Liver (tissue), 9 donors: ENCODE data around the gene PMM1. TPM values are rescaled to one million over a fixed set of nuclear protein-coding genes. Genes with fewer than 3 reads are reported as not detected.

Source experiments
- DNase-seq: peaks from one replicate; pipeline ENCODE4 v3.0.0-alpha.2; 2017; ENCODE audit warnings: low spot score
- H3K27ac ChIP-seq, 2 donors: one replicate each; pipeline ENCODE4 v1.7.0; 2013; ENCODE audit warnings: inconsistent platforms in 2 of 2, low read length in 2 of 2, control low read depth in 1 of 2, low read depth in 1 of 2, mild to moderate bottlenecking in 1 of 2
- H3K27me3 ChIP-seq, 4 donors: one replicate each; pipeline versions ENCODE4 v1.6.1 to v1.7.0; 2013; ENCODE audit warnings: low read length in 3 of 4, inconsistent platforms in 1 of 4, mild to moderate bottlenecking in 1 of 4, moderate library complexity in 1 of 4; ENCODE audit not compliant: control insufficient read depth in 4 of 4, insufficient read depth in 4 of 4
- H3K36me3 ChIP-seq, 4 donors: one replicate each; pipeline versions ENCODE4 v1.6.1 to v1.7.0; 2013; ENCODE audit warnings: low read length in 3 of 4, mild to moderate bottlenecking in 3 of 4, low read depth in 1 of 4, moderate library complexity in 1 of 4; ENCODE audit not compliant: control insufficient read depth in 4 of 4, insufficient read depth in 3 of 4
- H3K4me1 ChIP-seq, 4 donors: one replicate each; pipeline versions ENCODE4 v1.6.1 to v1.7.0; 2013; ENCODE audit warnings: low read length in 3 of 4, mild to moderate bottlenecking in 3 of 4, moderate library complexity in 1 of 4; ENCODE audit not compliant: control insufficient read depth in 4 of 4, insufficient read depth in 4 of 4
- H3K4me3 ChIP-seq, 3 donors: one replicate each; pipeline versions ENCODE4 v1.6.1 to v1.7.0; 2013; ENCODE audit warnings: low read length in 3 of 3, control low read depth in 1 of 3, low read depth in 1 of 3, mild to moderate bottlenecking in 1 of 3
- H3K9ac ChIP-seq, 2 donors: one replicate each; pipeline ENCODE4 v1.7.0; 2013; ENCODE audit warnings: low read length in 2 of 2, mild to moderate bottlenecking in 2 of 2, moderate library complexity in 2 of 2, control low read depth in 1 of 2, low read depth in 1 of 2
- H3K9me3 ChIP-seq, 4 donors: one replicate each; pipeline versions ENCODE4 v1.6.1 to v1.7.0; 2013; ENCODE audit warnings: low read length in 3 of 4; ENCODE audit not compliant: control insufficient read depth in 4 of 4
- CTCF ChIP-seq: fragments of 150-350 bp; IDR thresholded peaks from 2 replicates; pipeline ENCODE4 v1.5.1; 2017; ENCODE audit warnings: improper control_type of control experiment, low read depth, low read length; ENCODE audit not compliant: missing input control
- EGR1 ChIP-seq, 2 donors: IDR thresholded peaks; 2 replicates each; pipeline ENCODE4 v1.6.1; 2016 to 2018; ENCODE audit warnings: antibody characterized with exemption in 2 of 2, low read depth in 2 of 2
- FOXA2 ChIP-seq: IDR thresholded peaks from 2 replicates; pipeline ENCODE4 v1.6.1; 2016; ENCODE audit warnings: antibody characterized with exemption
- GABPA ChIP-seq, 2 donors: IDR thresholded peaks in 1 of 2; conservative IDR thresholded peaks in 1 of 2; 2 replicates each; pipeline ENCODE4 v1.6.1; 2016; ENCODE audit warnings: antibody characterized with exemption in 2 of 2, mild to moderate bottlenecking in 1 of 2, moderate library complexity in 1 of 2
- HNF4A ChIP-seq, 2 donors: conservative IDR thresholded peaks; 2 replicates each; pipeline ENCODE4 v1.6.1; 2016; ENCODE audit warnings: antibody characterized with exemption in 2 of 2, mild to moderate bottlenecking in 2 of 2
- MAX ChIP-seq: IDR thresholded peaks from 2 replicates; pipeline ENCODE4 v1.6.1; 2016; ENCODE audit warnings: antibody characterized with exemption
- RAD21 ChIP-seq, 2 donors: IDR thresholded peaks; 2 replicates each; pipeline ENCODE4 v1.6.1; 2016; ENCODE audit warnings: antibody characterized with exemption in 2 of 2, mild to moderate bottlenecking in 2 of 2
- REST ChIP-seq: IDR thresholded peaks from 2 replicates; pipeline ENCODE4 v1.6.1; 2016; ENCODE audit warnings: antibody characterized with exemption, mild to moderate bottlenecking
- RXRA ChIP-seq, 2 donors: IDR thresholded peaks; 2 replicates each; pipeline ENCODE4 v1.6.1; 2017 to 2018; ENCODE audit warnings: antibody characterized with exemption in 2 of 2, mild to moderate bottlenecking in 1 of 2
- SP1 ChIP-seq: IDR thresholded peaks from 2 replicates; pipeline ENCODE4 v1.6.1; 2018; ENCODE audit warnings: antibody characterized with exemption, mild to moderate bottlenecking
- TAF1 ChIP-seq: conservative IDR thresholded peaks from 2 replicates; pipeline ENCODE4 v1.6.1; 2016; ENCODE audit warnings: antibody characterized with exemption, mild to moderate bottlenecking
- YY1 ChIP-seq: IDR thresholded peaks from 2 replicates; pipeline ENCODE4 v1.6.1; 2016; ENCODE audit warnings: antibody characterized with exemption, mild to moderate bottlenecking
- ZBTB33 ChIP-seq: IDR thresholded peaks from 2 replicates; pipeline ENCODE4 v1.6.1; 2016; ENCODE audit warnings: antibody characterized with exemption
- WGBS: extraction: QIAGEN DNeasy Blood & Tissue Kit; methylation state at CpG from one replicate; pipeline ENCODE4 v1.1.7; 2013; 5-methylcytosine and 5-hydroxymethylcytosine counted together
- polyA plus RNA-seq, 2 donors: library from polyadenylated mRNA; stranded (reverse) in 1 of 2; unstranded in 1 of 2; fragments of 200-250 nt in 1 of 2; fragments of >200 nt in 1 of 2; fragmentation: Nextera tagmentation in 1 of 2; extraction: Ambion mirVana in 1 of 2; gene quantifications; one replicate each; pipeline versions ENCODE4 v1.2.1 to v1.2.3, GENCODE V29; 2013 to 2015
- total RNA-seq, 2 donors: library from RNA; depleted of rRNA; stranded (reverse); fragments of >200 nt; gene quantifications; one replicate each; pipeline ENCODE4 v1.2.3, GENCODE V29; 2014
- donor health status: healthy.
- donor health status: healthy.
- donor health status: healthy.
- donor health status: healthy.
- donor health status: healthy.

The PMM1 gene
- total and polyA plus RNA-seq, 4 donors: 24.9 to 50.2 (median 32.6) TPM

- no peak overlapping the region for H3K4me3 ChIP-seq
- peak overlapping the region in 1 of 2 donors; percentile 56 for H3K9ac ChIP-seq
- H3K36me3 ChIP-seq: peaks cover 2 to 20% (median 15%) of the 10 kb centered on the region in 4 donors
- peak overlapping the region; percentile 54 to 78 for H3K27ac ChIP-seq
- DNase-seq: no peak
- no peaks in the 10 kb centered on the region for H3K27me3 ChIP-seq
- no peak for TF ChIP-seq TAF1
- H3K9me3 ChIP-seq: no peaks in the 10 kb centered on the region
- peaks cover 8 to 24% (median 17%) of the 10 kb centered on the region in 4 donors for H3K4me1 ChIP-seq
- 75% methylated on average over 7 of the region's 7 CpGs for WGBS
Observed at GRCh38 chr22:41587347-41587723, 2.3 kb downstream of the PMM1 start.

GRCh38 chr22:41585898-41586297 lies 3.7 kb downstream of the PMM1 start:
- WGBS: 98% methylated on average over 7 of the region's 7 CpGs
- Histone ChIP-seq H3K4me1 (peaks cover 8 to 24% (median 17%) of the 10 kb centered on the region in 4 donors), H3K27ac (no peak overlapping the region), H3K4me3 (no peak overlapping the region), H3K9ac (no peak overlapping the region), H3K9me3 (no peaks in the 10 kb centered on the region), H3K36me3 (peaks cover 4 to 23% (median 15%) of the 10 kb centered on the region in 4 donors), H3K27me3 (no peaks in the 10 kb centered on the region)
- no peak for DNase-seq
- TF ChIP-seq REST: no peak
- TF ChIP-seq CTCF: no peak

GRCh38 chr22:41584881-41585280 lies 4.8 kb downstream of the PMM1 start:
- Histone ChIP-seq H3K9me3 (no peaks in the 10 kb centered on the region), H3K4me3 (no peak overlapping the region), H3K36me3 (peaks cover 4 to 26% (median 16%) of the 10 kb centered on the region in 4 donors), H3K27me3 (no peaks in the 10 kb centered on the region), H3K9ac (no peak overlapping the region), H3K27ac (no peak overlapping the region), H3K4me1 (peaks cover 8 to 24% (median 17%) of the 10 kb centered on the region in 4 donors)
- 98% methylated on average over 6 of the region's 6 CpGs for WGBS
- no peak for DNase-seq
- TF ChIP-seq ZBTB33 (no peak), RXRA (IDR thresholded peaks at IDR 0.05) (no peak), SP1 (no peak), GABPA (IDR thresholded peaks at IDR 0.05 in 1 of 2, conservative IDR thresholded peaks at IDR 0.05 in 1 of 2) (no peak), EGR1 (IDR thresholded peaks at IDR 0.05; ENCODE audit: low read depth in 2 of 2) (no peak), TAF1 (no peak), YY1 (no peak), MAX (no peak), RAD21 (IDR thresholded peaks at IDR 0.05) (no peak), FOXA2 (no peak), REST (no peak), HNF4A (conservative IDR thresholded peaks at IDR 0.05) (no peak)
